Stomach (tissue), 4 donors: ENCODE results near the gene GBA3.

Source experiments
- CTCF ChIP-seq, 7 experiments: fragments of 450-650 bp in 4 of 7; fragments of 200-600 bp in 3 of 7; sonication (generic) in 3 of 7; IDR thresholded peaks; one replicate each; pipeline ENCODE4 v1.5.1; 2016 to 2019; ENCODE audit warnings: antibody characterized with exemption in 7 of 7, control low read depth in 2 of 7, mild to moderate bottlenecking in 1 of 7
- POLR2AphosphoS5 ChIP-seq, 3 donors: sonication (generic); formaldehyde crosslinking; IDR thresholded peaks; one replicate each; pipeline ENCODE4 v1.6.1; 2016; ENCODE audit warnings: antibody characterized with exemption in 3 of 3

DNA sequence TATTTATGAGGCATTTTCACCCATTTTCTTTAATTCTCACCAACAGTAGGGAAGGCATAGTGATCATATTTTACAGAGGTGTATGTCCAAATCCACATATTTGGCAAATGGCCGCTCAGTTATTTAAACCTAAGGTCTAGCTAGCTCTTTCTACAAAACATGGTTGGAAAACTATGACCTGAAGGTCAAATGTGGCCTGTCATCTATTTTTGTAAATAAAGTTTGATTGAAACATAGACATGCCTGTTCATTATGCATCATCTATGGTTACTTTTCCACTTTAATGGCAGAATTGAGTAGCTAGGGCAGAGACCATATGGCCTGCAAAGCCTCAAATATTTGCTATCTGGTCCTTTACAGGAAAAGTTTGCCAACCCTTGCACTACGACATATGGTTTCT, 44.2 kb downstream of the GBA3 start:
- no peak for TF ChIP-seq CTCF (IDR thresholded peaks at IDR 0.05)
- TF ChIP-seq POLR2AphosphoS5 (IDR thresholded peaks at IDR 0.05): no peak
